HepG2 (cell line): Measurements from ENCODE around the gene AFF1. TPM values are rescaled to one million over a fixed set of nuclear protein-coding genes. Genes with fewer than 3 reads are reported as not detected.

ENCODE experiments used
- BORCS8-MEF2B ChIP-seq: sonication (generic); formaldehyde crosslinking; IDR thresholded peaks from 2 replicates; pipeline ENCODE4 v1.8.0; 2022; ENCODE audit warnings: mild to moderate bottlenecking, missing genetic modification reagents
- CEBPB ChIP-seq: IDR thresholded peaks from 2 replicates; pipeline ENCODE4 v1.6.1; 2011; ENCODE audit warnings: low read depth, low read length, improper control_type of control experiment, borderline replicate concordance
- DMAP1 ChIP-seq: IDR thresholded peaks from 2 replicates; pipeline ENCODE4 v1.6.1; 2016
- ELF1 ChIP-seq: sonication (generic); formaldehyde crosslinking; IDR thresholded peaks from 2 replicates; pipeline ENCODE4 v1.4.0; 2020; ENCODE audit warnings: missing genetic modification reagents
- ELF4 ChIP-seq: sonication (generic); formaldehyde crosslinking; IDR thresholded peaks from 2 replicates; pipeline ENCODE4 v1.5.0; 2020; ENCODE audit warnings: missing genetic modification reagents, mild to moderate bottlenecking, moderate library complexity, borderline replicate concordance
- GFI1 ChIP-seq: sonication (generic); formaldehyde crosslinking; IDR thresholded peaks from 2 replicates; pipeline ENCODE4 v1.5.0; 2020; ENCODE audit warnings: missing genetic modification reagents, mild to moderate bottlenecking, borderline replicate concordance
- IRF2 ChIP-seq: IDR thresholded peaks from 2 replicates; pipeline ENCODE4 v1.6.1; 2018; ENCODE audit warnings: missing genetic modification reagents, missing compliant biosample characterization
- JUN ChIP-seq: sonication (generic); formaldehyde crosslinking; IDR thresholded peaks from 2 replicates; pipeline ENCODE4 v1.4.0; 2020; ENCODE audit warnings: mild to moderate bottlenecking, missing genetic modification reagents
- KAT2B ChIP-seq: fragments of 150-350 bp; IDR thresholded peaks from 2 replicates; pipeline ENCODE4 v1.6.1; 2014; ENCODE audit warnings: low read depth, low read length, borderline replicate concordance
- NAIF1 ChIP-seq: sonication (generic); formaldehyde crosslinking; IDR thresholded peaks from 2 replicates; pipeline ENCODE4 v1.5.0; 2020; ENCODE audit warnings: mild to moderate bottlenecking, missing genetic modification reagents, borderline replicate concordance
- SMAD1 ChIP-seq: sonication (generic); formaldehyde crosslinking; IDR thresholded peaks from 2 replicates; pipeline ENCODE4 v1.4.0; 2020; ENCODE audit warnings: missing genetic modification reagents, low read depth, mild to moderate bottlenecking, borderline replicate concordance
- ZBTB38 ChIP-seq: sonication (generic); formaldehyde crosslinking; IDR thresholded peaks from 2 replicates; pipeline ENCODE4 v1.5.1; 2020; ENCODE audit warnings: mild to moderate bottlenecking, missing genetic modification reagents
- ZNF33A ChIP-seq: sonication (generic); formaldehyde crosslinking; IDR thresholded peaks from 2 replicates; pipeline ENCODE4 v1.5.1; 2020; ENCODE audit warnings: missing genetic modification reagents, mild to moderate bottlenecking, moderate library complexity, borderline replicate concordance
- ZNF879 ChIP-seq: sonication (generic); formaldehyde crosslinking; IDR thresholded peaks from 2 replicates; pipeline ENCODE4 v1.8.1; 2023; ENCODE audit warnings: missing genetic modification reagents
- polyA plus RNA-seq, 8 experiments: library from polyadenylated mRNA; depleted of rRNA in 3 of 8; stranded (reverse) in 7 of 8; unstranded in 1 of 8; fragments of >200 nt; fragmentation: Illumina TruSeq in 4 of 8; extraction: Trizol in 4 of 8; gene quantifications; 2 replicates each; pipeline versions ENCODE4 v1.2.1 to v1.2.3, GENCODE V29; 2011 to 2016; ENCODE audit warnings: low read depth in 4 of 8, missing spikeins in 1 of 8, mixed read lengths in 1 of 8; ENCODE audit not compliant: insufficient read depth in 1 of 8
- total RNA-seq, 5 experiments: library from RNA; depleted of rRNA; stranded (reverse); fragments of >200 nt; fragmentation: Illumina TruSeq; extraction: Trizol; gene quantifications; 2 replicates each; pipeline ENCODE4 v1.2.3, GENCODE V29; 2016; ENCODE audit warnings: low read depth in 1 of 5
- TF ChIP-seq, protein P1 (sequence below): fragments of 450-650 bp; IDR thresholded peaks from 2 replicates; pipeline ENCODE4 v1.6.1; 2017; ENCODE audit warnings: mild to moderate bottlenecking
- TF ChIP-seq, protein P2 (sequence below): fragments of 450-650 bp; IDR thresholded peaks from 2 replicates; pipeline ENCODE4 v1.6.1; 2016
- TF ChIP-seq, protein P3 (sequence below): sonication (generic); formaldehyde crosslinking; IDR thresholded peaks from 2 replicates; pipeline ENCODE4 v1.8.0; 2022; ENCODE audit warnings: mild to moderate bottlenecking, missing genetic modification reagents, borderline replicate concordance
- TF ChIP-seq, protein P4 (sequence below): IDR thresholded peaks from 2 replicates; pipeline ENCODE4 v1.6.1; 2016
- TF ChIP-seq, protein P5 (sequence below): sonication (generic); formaldehyde crosslinking; IDR thresholded peaks from 2 replicates; pipeline ENCODE4 v1.4.0; 2020; ENCODE audit warnings: low read depth, mild to moderate bottlenecking, missing genetic modification reagents
- TF ChIP-seq, protein P6 (sequence below): sonication (generic); formaldehyde crosslinking; IDR thresholded peaks from 2 replicates; pipeline ENCODE4 v1.4.0; 2020; ENCODE audit warnings: missing genetic modification reagents
- TF ChIP-seq, protein P7 (sequence below): sonication (generic); formaldehyde crosslinking; IDR thresholded peaks from 2 replicates; pipeline ENCODE4 v1.5.0; 2020; ENCODE audit warnings: missing genetic modification reagents, mild to moderate bottlenecking, borderline replicate concordance

AFF1 gene
- total and polyA plus RNA-seq, 2 of the 13 experiments (the other 11 are each of a cell fraction or from before 2014, with no cell fraction given), result 15.5 to 15.9 TPM

DNA sequence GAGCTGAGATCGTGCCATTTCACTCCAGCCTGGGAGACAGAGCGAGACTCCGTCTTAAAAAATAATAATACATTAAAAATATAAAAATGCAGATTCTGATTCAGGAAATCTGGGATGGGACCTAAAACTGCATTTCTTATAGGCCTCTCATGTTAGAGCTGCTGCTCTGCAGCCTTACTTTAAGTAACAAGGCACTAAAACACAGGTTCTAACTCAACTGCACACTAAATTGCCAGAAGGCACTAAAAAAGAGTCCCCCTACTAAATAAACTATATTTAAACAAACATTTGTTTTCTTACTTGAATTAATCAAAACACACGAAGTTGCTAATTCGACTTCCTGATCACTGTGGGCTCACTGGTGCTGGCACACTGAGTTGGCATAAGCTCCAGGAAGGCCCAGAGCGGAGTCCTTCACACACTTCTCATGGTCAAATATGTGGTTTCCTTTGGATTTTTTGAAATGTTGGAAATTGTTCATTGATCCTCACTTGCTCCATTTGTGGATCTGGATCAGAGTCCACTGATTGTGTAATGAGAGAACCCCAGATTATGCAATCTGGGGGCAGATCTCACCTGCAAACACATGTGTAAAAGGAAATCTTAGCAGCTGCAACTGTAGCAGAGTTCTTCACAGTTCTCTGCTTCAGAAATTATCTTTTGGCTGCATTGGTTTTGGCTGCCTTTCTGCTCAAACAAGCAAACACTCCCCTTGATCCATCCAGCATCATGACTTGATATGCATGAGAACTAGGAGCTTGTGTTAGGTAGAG, 59.3 kb downstream of the AFF1 start (continued):
- TF ChIP-seq GFI1 (CRISPR knock-in tag) (peak; percentile 57), ELF4 (CRISPR knock-in tag) (no peak), KAT2B (no peak), ZBTB38 (CRISPR knock-in tag) (no peak), NAIF1 (CRISPR knock-in tag) (no peak), ZNF33A (CRISPR knock-in tag) (no peak), IRF2 (CRISPR knock-in tag) (peak; percentile 80), ZNF879 (CRISPR knock-in tag) (no peak), BORCS8-MEF2B (no peak), SMAD1 (CRISPR knock-in tag) (no peak), ELF1 (0 out of 2 replicates have a peak, but pooled peaks have one; percentile 41), CEBPB (peak; percentile 99), DMAP1 (CRISPR knock-in tag) (0 out of 2 replicates have a peak, but pooled peaks have one; percentile 33), JUN (CRISPR knock-in tag) (no peak)
- TF ChIP-seq, protein P1, sequence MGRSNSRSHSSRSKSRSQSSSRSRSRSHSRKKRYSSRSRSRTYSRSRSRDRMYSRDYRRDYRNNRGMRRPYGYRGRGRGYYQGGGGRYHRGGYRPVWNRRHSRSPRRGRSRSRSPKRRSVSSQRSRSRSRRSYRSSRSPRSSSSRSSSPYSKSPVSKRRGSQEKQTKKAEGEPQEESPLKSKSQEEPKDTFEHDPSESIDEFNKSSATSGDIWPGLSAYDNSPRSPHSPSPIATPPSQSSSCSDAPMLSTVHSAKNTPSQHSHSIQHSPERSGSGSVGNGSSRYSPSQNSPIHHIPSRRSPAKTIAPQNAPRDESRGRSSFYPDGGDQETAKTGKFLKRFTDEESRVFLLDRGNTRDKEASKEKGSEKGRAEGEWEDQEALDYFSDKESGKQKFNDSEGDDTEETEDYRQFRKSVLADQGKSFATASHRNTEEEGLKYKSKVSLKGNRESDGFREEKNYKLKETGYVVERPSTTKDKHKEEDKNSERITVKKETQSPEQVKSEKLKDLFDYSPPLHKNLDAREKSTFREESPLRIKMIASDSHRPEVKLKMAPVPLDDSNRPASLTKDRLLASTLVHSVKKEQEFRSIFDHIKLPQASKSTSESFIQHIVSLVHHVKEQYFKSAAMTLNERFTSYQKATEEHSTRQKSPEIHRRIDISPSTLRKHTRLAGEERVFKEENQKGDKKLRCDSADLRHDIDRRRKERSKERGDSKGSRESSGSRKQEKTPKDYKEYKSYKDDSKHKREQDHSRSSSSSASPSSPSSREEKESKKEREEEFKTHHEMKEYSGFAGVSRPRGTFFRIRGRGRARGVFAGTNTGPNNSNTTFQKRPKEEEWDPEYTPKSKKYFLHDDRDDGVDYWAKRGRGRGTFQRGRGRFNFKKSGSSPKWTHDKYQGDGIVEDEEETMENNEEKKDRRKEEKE, result no peak
- TF ChIP-seq, protein P2, sequence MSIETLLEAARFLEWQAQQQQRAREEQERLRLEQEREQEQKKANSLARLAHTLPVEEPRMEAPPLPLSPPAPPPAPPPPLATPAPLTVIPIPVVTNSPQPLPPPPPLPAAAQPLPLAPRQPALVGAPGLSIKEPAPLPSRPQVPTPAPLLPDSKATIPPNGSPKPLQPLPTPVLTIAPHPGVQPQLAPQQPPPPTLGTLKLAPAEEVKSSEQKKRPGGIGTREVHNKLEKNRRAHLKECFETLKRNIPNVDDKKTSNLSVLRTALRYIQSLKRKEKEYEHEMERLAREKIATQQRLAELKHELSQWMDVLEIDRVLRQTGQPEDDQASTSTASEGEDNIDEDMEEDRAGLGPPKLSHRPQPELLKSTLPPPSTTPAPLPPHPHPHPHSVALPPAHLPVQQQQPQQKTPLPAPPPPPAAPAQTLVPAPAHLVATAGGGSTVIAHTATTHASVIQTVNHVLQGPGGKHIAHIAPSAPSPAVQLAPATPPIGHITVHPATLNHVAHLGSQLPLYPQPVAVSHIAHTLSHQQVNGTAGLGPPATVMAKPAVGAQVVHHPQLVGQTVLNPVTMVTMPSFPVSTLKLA, result no peak
- TF ChIP-seq, protein P3, sequence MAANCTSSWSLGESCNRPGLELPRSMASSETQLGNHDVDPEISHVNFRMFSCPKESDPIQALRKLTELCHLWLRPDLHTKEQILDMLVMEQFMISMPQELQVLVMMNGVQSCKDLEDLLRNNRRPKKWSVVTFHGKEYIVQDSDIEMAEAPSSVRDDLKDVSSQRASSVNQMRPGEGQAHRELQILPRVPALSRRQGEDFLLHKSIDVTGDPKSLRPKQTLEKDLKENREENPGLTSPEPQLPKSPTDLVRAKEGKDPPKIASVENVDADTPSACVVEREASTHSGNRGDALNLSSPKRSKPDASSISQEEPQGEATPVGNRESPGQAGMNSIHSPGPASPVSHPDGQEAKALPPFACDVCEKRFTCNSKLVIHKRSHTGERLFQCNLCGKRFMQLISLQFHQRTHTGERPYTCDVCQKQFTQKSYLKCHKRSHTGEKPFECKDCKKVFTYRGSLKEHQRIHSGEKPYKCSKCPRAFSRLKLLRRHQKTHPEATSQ (CRISPR knock-in tag), result peak; percentile 45; the same call in 1 of the 2 replicates
- TF ChIP-seq, protein P4, sequence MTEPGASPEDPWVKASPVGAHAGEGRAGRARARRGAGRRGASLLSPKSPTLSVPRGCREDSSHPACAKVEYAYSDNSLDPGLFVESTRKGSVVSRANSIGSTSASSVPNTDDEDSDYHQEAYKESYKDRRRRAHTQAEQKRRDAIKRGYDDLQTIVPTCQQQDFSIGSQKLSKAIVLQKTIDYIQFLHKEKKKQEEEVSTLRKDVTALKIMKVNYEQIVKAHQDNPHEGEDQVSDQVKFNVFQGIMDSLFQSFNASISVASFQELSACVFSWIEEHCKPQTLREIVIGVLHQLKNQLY, result peak; percentile 75; the same call in 1 of the 2 replicates
- TF ChIP-seq, protein P5, sequence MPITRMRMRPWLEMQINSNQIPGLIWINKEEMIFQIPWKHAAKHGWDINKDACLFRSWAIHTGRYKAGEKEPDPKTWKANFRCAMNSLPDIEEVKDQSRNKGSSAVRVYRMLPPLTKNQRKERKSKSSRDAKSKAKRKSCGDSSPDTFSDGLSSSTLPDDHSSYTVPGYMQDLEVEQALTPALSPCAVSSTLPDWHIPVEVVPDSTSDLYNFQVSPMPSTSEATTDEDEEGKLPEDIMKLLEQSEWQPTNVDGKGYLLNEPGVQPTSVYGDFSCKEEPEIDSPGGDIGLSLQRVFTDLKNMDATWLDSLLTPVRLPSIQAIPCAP (CRISPR knock-in tag), result no peak
- TF ChIP-seq, protein P6, sequence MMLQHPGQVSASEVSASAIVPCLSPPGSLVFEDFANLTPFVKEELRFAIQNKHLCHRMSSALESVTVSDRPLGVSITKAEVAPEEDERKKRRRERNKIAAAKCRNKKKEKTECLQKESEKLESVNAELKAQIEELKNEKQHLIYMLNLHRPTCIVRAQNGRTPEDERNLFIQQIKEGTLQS, result no peak; the same call in 1 of the 2 replicates
- TF ChIP-seq, protein P7, sequence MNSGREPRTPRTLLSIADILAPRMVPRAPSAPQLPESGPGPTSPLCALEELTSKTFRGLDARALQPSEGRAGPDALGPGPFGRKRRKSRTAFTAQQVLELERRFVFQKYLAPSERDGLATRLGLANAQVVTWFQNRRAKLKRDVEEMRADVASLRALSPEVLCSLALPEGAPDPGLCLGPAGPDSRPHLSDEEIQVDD (CRISPR knock-in tag), result no peak
